LoVo (cell line): ENCODE data around the gene MMP14.
"Not testable (repeated sequence)": the region's sequence is repeated elsewhere in the genome, so short reads cannot be mapped to it uniquely, and the experiment has no call there.

Source experiments
- DNase-seq: peaks from one replicate; pipeline ENCODE4 v3.0.0-alpha.2; 2016; ENCODE audit warnings: low spot score

MMP14 gene

DNA sequence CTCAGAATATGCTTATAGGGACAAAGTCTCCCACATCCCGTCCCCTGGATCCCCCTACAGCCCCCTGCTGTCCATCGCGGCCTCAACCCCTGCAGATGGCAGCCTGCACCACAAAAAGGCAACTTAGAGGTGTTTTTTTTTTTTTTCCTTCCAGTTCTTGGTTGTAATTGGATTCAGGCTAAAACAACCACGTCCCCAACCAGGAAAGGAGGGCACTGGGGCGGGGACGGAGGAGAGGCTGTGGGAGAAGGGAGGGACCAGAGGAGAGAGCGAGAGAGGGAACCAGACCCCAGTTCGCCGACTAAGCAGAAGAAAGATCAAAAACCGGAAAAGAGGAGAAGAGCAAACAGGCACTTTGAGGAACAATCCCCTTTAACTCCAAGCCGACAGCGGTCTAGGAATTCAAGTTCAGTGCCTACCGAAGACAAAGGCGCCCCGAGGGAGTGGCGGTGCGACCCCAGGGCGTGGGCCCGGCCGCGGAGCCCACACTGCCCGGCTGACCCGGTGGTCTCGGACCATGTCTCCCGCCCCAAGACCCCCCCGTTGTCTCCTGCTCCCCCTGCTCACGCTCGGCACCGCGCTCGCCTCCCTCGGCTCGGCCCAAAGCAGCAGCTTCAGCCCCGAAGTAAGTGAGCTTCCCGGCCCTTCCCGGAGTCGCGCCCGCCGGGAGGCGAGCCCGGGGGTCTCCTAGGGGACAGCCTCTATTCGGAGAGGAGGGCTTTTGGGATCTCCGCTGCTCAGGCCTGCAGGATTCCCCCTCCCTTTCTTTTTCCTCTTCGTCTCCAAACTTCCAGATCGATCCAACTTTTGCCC is at the start of gene MMP14:
MMP14 (plus strand) TSS at position 285 of the 813 bp plus-strand sequence; CDS start at position 518, 233 bp downstream.
- DNase-seq = peak; percentile 32

DNA sequence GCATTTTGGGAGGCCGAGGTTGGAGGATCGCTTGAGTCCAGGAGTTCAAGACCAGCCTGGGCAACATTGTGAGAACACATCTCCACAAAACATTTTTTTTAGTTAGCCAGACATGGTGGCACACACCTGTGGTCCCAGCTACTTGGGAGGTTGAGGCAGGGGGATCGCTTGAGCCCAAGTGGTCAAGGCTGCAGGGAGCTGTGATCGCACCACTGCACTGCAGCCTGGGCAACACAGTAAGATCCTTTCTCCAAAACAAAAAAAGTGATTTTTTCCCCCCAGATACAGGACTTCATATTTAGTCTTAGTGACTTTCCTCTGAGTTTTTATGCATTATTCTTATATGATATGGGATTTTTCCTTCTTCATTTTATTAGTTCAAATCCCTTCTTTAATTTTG is 49.7 kb upstream of the MMP14 start:
- no peak for DNase-seq

DNA sequence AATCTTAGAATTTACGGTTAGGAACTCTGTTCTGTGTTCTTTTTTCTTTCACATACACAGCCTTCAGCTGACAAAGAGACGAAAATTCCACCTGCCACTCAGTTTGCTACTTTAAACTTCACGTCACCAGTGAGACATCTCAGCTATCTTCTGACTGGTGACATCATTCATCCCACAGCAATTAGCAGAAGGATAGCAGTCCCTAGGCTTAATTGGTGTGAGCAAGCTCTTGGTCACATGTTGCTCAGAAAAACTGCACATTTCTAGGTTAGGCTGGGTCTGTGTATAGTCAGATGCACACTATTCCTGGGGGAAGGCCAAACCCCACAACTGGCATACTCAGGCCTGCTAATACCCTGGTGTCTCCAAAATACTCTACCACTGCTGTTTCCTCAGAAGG is 45.1 kb upstream of the MMP14 start:
- DNase-seq = no peak

DNA sequence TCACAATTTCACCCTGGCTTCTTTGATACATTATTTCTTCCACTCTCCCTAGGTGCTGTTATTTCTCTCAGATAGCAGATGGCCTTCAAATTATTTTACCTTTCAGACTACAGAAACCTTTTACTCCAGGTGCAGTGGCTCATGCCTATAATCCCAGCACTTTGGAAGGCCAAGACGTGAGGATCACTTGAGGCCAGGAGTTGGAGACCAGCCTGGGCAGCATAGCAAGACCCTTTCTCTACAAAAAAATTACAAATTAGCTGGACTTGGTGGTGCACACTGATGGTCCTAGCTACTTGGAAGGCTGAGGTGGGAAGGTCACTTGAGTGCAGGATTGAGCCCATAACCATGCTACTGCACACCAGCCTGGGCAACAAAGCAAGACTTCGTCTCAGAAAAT is 44.2 kb upstream of the MMP14 start:
- DNase-seq = no peak

DNA sequence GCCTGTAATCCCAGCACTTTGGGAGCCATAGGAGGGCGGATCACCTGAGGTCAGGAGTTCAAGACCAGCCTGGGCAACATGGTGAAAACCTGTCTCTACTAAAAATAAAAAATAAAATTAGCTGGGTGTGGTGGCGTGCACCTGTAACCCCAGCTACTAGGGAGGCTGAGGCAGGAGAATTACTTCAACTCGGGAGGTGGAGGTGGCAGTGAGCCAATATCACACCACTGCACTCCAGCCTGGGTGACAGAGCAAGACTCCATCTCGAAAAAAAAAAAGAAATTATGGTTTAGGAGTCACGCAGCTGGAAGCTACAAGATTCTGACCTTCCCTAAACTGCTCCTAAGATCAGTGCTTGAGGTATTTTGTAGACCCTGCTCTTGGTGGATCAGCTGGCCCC is 42.8 kb upstream of the MMP14 start:
- DNase-seq = not testable (repeated sequence)

DNA sequence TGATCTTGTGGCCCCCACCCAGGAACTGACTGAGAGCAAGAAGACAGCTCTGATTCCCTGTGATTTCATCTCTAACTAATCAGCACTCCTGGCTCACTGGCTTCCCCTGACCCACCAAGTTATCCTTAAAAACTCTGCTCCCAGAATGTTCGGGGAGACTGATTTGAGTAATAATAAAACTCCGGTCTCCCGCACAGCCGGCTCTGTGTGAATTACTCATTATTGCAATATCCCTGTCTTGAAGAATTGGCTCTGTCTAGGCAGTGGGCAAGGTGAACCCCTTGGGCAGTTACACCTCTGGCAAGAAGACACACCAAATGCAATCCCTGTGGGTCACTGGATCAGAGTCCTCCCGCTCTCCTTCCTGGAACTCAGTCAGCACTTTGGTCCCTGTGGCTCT is 42.4 kb upstream of the MMP14 start:
- no peak for DNase-seq

DNA sequence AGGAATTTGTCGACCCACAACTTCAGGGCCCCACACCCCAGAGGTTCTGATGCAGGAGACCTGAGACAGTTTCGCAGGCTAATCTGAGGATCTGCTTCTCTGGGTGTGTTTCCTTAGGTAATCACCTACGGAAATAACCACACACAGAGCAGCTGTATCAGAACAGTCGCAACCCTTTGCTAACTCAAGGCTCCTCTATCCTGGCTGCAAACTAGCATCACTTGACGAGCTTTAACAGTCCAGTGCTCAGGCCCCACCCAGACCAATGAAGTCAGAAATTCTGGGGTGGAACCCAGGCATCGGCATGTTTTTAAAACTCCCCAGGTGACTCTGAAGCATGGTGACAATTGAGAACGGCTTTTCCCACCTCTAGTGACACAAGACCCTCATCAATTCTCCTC is 41.8 kb upstream of the MMP14 start:
- DNase-seq = no peak

DNA sequence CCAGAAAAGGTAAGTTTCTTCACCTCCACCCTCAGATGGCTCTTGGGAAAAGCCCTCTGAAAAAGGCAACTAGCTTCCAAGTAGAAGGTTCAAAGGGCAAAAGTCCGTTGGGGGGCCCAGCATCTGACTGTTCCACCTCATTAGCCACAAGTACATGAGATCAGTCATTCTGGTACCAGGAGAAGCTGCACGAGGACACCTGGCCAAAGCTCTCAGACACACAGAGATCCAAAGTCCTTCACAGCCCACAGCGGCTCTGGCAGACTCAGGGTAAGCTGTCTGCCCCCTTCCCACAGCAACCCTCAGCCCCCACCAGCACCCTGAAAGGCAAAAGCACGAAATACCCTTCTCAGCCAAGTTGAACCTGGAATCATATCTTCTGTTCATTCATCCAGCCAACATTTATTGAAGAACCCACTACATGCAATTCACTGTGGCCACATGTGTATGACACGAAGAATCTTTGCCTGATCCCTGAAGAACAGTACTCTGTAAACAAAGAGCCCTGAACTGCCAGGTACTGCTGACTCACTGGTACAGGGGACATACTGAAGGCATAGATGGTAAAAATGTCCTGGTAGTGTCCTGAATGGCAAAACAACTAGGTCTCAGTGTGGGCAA is 40.2 kb upstream of the MMP14 start:
- no peak for DNase-seq

DNA sequence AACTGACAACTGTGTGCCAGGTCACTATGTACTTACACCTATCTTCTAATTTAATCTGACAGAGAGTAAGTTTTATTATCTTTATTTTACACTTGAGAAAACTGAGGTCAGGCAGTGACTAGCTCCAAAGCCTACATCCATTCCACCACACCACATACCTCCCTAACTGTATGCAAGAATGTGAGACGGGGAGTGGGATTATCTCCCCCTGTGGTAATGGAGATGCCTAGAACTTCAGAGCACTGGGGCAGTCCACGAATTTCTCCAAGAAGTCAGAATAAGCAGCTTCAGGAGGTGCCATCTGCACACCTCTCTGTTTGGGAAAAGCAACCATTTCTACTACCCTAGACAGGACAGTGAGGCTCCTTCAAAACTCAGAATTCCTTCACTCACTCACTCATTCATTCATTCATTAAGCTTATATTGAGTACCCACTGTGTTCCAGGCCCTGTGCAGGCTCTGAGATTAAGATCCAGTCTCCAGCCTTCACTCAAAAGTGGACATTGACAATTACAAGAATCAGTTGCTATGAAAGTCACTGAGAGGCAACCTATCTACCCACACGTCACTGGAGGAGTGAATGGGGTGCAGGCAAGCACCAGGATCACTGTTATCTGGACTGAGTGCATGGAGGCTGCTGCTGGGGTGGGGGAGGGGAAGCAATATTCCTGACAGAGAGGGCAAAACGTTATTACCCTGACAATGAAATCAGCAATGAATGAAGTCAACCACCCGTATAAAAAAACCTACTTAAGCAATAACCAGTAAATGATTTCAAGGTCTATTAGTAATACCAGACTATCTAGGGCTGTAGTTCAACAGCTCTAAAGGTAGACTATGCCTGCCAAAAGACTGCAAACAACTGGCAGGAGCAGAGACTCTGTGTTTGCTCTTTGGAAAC is 39.1 kb upstream of the MMP14 start:
- DNase-seq = no peak

DNA sequence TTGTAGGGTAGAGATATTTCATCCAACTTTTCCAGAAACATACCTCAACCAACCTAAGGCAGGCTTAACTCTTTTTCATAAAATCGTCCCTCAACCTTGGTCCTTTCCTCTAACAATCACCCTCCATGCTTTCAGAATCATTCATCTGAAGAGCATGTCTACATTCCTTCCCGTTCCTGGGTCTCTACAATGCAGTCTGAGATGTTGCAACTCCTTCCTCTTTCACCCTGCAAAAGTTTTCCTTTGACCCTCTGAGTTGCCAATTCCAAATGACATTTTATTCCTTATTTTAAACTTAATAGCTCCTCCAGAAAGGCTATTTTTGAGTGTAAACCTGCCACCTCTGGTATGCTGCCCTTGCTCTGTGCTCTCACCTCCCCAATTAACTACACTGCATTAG is 37.9 kb upstream of the MMP14 start:
- no peak for DNase-seq

DNA sequence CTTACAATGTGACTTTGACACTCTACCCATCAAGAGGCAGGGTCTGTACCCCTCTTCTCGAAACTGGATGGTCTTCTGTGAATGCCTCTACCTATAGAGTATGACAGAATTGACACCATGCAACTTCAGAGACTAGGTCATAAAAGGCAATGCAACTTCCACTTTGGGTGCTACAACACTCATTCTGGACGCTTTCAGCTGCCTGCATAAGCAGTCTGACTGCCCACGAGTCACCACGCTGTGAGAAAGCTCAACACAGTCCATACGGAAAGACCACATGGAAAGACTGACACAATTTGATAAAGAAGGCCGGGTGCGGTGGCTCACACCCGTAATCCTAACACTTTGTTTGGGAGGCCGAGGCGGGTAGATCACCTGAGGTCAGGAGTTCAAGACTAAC is 36.0 kb upstream of the MMP14 start:
- DNase-seq = no peak

DNA sequence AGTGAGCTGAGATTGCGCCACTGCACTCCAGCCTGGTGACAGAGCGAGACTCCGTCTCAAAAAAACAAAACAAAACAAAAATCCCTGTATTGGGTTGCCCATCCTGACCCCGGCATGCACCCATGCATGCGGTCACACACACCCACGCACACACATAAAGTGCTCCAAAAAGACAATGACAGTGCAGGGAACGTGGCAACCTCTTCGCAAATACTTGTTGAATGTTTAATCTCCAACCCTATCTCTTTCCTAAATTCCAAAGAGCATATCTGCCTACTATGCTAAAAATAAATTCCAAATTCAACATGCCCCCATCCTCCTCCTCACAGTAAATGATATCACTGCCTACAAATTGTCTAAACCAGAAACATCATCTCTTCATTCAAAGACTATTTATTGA is 34.7 kb upstream of the MMP14 start:
- DNase-seq = no peak

DNA sequence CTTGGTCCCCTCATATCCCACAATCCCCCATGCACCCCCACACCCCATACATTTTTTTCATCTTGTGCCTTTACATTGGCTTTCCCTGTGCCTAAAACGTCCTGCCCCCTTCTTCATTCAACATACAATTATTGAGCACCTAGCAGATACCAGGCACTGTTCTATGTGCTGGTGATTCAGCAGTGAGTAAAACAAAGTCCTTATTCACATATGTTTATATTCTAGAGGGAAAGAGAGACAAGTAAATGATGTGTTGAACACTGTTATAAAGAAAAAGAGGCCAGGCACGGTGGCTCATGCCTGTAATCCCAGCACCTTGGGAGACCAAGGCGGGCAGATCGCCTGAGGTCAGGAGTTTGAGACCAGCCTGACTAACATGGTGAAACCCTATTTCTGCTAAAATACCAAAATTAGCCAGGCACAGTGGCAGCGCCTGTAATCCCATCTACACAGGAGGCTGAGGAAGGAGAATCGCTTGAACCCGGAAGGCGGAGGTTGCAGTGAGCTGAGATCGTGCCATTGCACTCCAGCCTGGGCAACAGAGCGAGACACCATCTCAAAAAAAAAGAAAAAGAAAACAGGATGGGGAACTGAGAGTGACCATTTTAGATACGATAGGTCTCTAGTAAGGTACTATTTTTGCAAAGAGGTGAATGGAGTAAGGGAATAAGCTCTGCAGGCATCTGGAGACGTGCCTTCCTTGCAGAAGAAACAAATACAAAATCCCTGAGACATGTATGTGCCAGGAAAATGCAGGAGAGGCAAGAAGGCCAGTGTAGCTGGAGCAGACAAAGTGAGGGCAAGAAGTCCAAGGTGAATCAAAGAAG is 33.3 kb upstream of the MMP14 start:
- DNase-seq = no peak

DNA sequence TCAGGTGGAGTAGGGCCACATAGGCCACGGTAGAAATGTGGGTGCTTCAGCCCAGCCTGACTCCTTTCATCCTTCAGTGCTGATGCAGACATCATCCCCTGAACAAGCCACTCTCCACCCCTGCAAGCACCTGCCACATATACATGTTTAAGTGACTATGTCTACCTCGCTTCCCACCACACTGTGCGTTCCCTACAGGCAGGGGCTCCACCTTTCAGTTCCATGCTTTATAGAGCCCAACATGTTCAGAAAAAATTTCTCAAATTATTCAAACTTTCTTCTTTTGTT is 32.8 kb upstream of the MMP14 start:
- DNase-seq = no peak

DNA sequence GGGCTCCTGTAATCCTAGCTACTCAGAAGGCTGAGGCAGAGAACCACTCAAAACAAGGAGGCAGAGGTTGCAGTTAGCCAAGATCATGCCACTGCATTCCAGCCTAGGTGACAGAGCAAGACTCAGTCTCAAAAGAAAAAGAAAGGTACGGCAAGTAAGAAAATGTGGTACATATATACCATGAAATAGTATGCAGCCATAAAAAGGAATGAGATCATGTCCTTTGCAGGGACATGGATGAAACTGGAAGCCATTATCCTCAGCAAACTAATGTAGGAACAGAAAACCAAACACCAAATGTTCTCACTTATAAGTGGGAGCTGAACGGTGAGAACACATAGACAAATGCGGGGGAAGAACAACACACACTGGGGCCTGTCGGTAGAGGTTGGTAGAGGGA is 31.1 kb upstream of the MMP14 start:
- not testable (repeated sequence) for DNase-seq

DNA sequence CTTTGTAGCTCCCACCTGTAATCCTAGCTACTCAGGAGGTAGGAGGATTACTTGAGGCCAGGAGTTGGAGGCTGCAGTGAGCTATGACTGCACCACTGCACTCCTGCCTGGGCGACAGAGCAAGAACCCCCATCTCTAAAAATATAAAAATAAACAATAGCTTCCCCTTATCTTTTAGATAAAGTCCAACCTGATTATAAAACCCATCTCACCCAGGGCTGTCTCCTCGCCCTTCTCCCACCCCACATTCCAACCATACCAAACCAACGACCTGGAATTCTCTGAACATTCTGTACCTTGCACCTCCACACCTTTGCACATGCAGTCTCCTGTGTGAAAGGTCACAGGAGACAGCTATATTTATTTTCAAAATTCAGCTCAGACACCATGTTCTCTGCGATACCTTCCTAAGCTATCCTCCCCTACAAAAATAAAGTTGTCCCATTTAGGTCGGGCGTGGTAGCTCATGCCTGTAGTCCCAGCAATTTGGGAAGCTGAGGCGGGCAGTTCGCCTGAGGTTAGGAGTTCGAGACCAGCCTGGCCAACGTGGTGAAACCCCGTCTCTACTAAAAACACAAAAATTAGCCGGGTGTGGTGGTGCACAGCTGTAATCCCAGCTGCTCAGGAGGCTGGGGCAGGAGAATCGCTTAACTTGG is 28.8 kb upstream of the MMP14 start:
- peak; percentile 77 for DNase-seq

DNA sequence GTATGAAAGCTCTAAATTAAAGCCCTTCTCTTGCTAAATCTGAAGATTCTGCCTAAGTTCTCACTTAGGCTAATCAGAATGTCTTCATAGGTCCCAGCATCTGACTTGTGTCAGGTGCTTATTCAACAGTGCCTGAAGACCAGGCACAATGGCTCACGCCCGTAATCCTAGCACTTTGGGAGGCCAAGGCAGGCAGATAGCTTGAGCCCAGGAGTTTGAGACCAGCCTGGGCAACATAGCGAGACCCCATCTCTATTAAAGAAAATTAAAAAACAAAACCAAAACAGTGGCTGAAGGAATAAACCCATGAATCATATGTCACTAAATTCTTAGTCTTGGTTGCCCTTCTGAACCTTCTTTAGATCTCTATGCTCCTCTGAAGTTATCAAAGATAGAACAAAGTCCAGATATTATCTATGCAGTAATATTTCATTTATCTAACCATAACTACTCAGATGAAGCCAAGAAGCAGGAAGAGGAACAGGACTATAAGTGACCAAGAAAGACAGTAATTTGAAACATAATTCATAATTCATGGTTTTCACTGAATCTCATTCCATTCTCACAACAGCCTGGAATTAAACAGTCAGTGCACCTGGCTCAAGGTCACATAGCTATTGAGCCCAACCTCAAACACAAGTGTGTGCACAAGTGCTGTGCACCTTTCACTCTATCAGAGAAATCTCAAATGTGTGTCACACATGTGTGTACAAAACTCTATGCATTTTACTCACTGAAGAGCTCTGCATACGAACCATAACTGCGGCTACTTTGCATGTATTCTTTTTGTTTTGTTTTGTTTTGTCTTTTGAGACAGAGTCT is 27.8 kb upstream of the MMP14 start:
- DNase-seq = no peak

DNA sequence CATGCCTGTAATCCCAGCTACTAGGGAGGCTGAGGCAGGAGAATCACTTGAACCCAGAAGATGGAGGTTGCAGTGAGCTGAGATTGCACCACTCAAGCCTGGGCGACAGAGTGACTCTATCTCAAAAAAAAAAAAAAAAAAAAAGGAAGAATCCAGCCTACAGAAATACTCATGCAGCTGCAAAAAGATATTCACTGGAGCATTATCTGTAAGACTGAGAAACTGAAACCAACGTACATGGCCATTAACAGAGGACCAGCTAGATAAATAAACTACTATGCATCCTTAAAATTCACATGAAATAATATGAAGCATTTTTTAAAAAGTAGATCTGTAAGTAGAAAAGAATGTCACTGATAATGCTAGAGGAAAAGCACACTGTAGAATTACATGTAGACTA is 24.7 kb upstream of the MMP14 start:
- DNase-seq = no peak

DNA sequence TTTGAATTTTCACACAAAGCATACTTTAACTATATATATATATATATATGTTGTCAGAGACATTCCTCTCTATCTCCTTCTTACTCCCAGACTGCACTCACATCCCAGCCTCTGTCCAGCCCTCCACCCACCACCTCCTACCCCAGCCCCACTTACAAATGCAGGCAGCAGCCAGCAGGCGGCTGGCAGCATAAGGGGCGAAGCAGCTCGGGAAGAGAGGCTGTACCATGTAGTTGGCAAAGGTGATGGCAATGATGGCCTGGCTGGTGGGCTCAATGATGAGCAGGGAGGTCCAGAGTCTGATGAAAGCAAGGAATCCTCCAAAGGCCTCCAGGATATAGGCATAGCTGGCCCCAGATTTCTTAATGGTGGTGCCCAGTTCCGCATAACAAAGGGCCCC is 23.6 kb upstream of the MMP14 start:
- no peak for DNase-seq

DNA sequence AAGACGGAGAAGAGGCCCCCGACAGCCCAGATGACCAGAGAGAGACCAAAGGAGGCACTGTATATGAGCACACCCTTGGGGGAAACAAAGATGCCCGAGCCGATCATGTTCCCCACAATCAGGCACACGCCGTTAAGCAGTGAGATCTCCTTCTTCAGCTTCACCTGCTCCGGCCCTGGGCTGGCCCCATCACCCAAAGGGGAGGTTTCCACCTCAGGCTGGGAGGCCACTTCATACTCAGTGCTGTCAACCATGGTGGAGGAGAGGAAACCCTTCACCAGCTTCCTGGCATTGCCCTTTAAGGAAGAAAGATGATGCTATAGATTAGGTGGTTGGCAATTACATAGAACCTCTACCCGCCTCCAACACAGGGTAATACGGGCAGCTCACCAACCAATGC is 23.2 kb upstream of the MMP14 start:
- DNase-seq = no peak

DNA sequence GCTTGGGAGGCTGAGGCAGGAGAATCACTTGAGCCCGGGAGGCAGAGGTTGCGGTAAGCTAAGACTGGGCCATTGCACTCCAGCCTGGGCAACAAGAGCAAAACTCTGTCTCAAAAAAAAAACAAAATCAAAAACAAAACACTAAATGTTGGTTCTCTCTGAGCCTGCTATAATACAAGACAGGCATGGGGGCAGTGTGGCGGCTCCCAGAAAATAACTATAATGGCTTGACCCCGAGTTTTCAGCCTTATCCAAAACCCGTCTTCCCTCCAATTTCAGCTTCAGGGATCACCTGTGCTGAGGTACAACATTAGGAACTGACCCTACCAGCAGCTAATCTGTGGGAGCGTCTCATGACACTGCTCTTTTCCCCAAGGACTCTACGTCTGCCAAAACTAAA is 22.0 kb upstream of the MMP14 start:
- DNase-seq = no peak
